IMR-90 (cell line): ENCODE measurements around the gene SPANXD. TPM values are rescaled to one million over a fixed set of nuclear protein-coding genes. Genes with fewer than 3 reads are reported as not detected.

Experiments
- ATAC-seq: fragments of 200-7000 bp; cut with Tn5 transposase; 2 replicates; pipeline ENCODE4 v1.9.1; 2020; ENCODE audit warnings: low read depth, mild to moderate bottlenecking, moderate library complexity
- BruUV-seq: library from RNA; stranded (reverse); fragments of 400-500 nt; replicated peaks from 2 replicates; lab custom pipeline; 2021; lab: Mats Ljungman, UMichigan
- CTCF ChIA-PET: fragments of 300-600 bp; formaldehyde crosslinking; extraction: SDS; loops from one replicate; lab custom pipeline; 2021; ENCODE audit warnings: antibody characterized with exemption; lab: Yijun Ruan, JAX
- POLR2A ChIA-PET: fragments of 300-600 bp; sonication (Branson Sonifier 250); formaldehyde crosslinking; loops from one replicate; lab custom pipeline; 2022; ENCODE audit warnings: antibody characterized with exemption; ENCODE audit not compliant: unreplicated experiment; lab: Charles Lee
- DNase-seq: peaks from one replicate; pipeline ENCODE4 v3.0.0; 2013
- H2AFZ ChIP-seq: replicated peaks from 2 replicates; pipeline ENCODE3; 2013; ENCODE audit warnings: low read length, mild to moderate bottlenecking; ENCODE audit not compliant: poor library complexity
- H2AK5ac ChIP-seq: 2 replicates; pipeline ENCODE4 v1.6.1; 2013; ENCODE audit warnings: low read depth, low read length, inconsistent platforms
- H2AK9ac ChIP-seq: replicated peaks from 2 replicates; pipeline ENCODE3; 2013; ENCODE audit warnings: mild to moderate bottlenecking, low read depth, low read length, moderate library complexity; ENCODE audit not compliant: poor library complexity
- H2BK120ac ChIP-seq: 2 replicates; pipeline ENCODE4 v1.6.1; 2013; ENCODE audit warnings: low read depth, low read length, inconsistent platforms
- H2BK15ac ChIP-seq: 3 replicates; pipeline ENCODE4 v1.6.1; 2013; ENCODE audit warnings: low read depth, low read length, inconsistent platforms
- H2BK20ac ChIP-seq: 2 replicates; pipeline ENCODE4 v1.6.1; 2013; ENCODE audit warnings: low read depth, mild to moderate bottlenecking, inconsistent platforms, low read length, moderate library complexity
- H2BK5ac ChIP-seq: 2 replicates; pipeline ENCODE4 v1.6.1; 2013; ENCODE audit warnings: mild to moderate bottlenecking, low read depth, low read length, inconsistent platforms; ENCODE audit not compliant: poor library complexity, severe bottlenecking
- H3K14ac ChIP-seq: replicated peaks from 2 replicates; pipeline ENCODE4 v1.6.1; 2013; ENCODE audit warnings: low read depth, low read length, inconsistent platforms
- H3K18ac ChIP-seq: 2 replicates; pipeline ENCODE4 v1.6.1; 2013; ENCODE audit warnings: low read depth, low read length, control low read depth
- H3K23ac ChIP-seq: 2 replicates; pipeline ENCODE4 v1.6.1; 2013; ENCODE audit warnings: low read depth, low read length, inconsistent platforms
- H3K27ac ChIP-seq: 2 replicates; pipeline ENCODE4 v1.5.1; 2013; ENCODE audit warnings: mild to moderate bottlenecking, control low read depth, low read length; ENCODE audit not compliant: insufficient read depth
- H3K27me3 ChIP-seq: 2 replicates; pipeline ENCODE4 v1.6.1; 2013; ENCODE audit warnings: low read length; ENCODE audit not compliant: control insufficient read depth, insufficient read depth
- H3K36me3 ChIP-seq: 2 replicates; pipeline ENCODE4 v1.6.1; 2013; ENCODE audit warnings: low read length, mixed read lengths; ENCODE audit not compliant: control insufficient read depth, insufficient read depth
- H3K4ac ChIP-seq: 2 replicates; pipeline ENCODE4 v1.6.1; 2013; ENCODE audit warnings: low read depth, low read length, inconsistent platforms
- H3K4me1 ChIP-seq: 2 replicates; pipeline ENCODE4 v1.6.1; 2013; ENCODE audit warnings: low read length, mixed read lengths; ENCODE audit not compliant: control insufficient read depth, insufficient read depth
- H3K4me2 ChIP-seq: 2 replicates; pipeline ENCODE4 v1.6.1; 2013; ENCODE audit warnings: low read depth, mild to moderate bottlenecking, control low read depth, low read length, moderate library complexity
- H3K4me3 ChIP-seq: 2 replicates; pipeline ENCODE4 v1.5.1; 2013; ENCODE audit warnings: low read depth, mild to moderate bottlenecking, control low read depth, low read length, moderate library complexity; ENCODE audit not compliant: insufficient read depth
- H3K56ac ChIP-seq: 2 replicates; pipeline ENCODE4 v1.6.1; 2013; ENCODE audit warnings: low read length, inconsistent platforms; ENCODE audit not compliant: insufficient read depth; ENCODE audit errors: extremely low read depth
- H3K79me1 ChIP-seq, 2 experiments: 2 replicates each; pipeline ENCODE4 v1.6.1; 2013; ENCODE audit warnings: low read length in 2 of 2, inconsistent platforms in 1 of 2, low read depth in 1 of 2
- H3K9ac ChIP-seq: 2 replicates; pipeline ENCODE4 v1.6.1; 2013; ENCODE audit warnings: low read depth, low read length, control low read depth
- H3K9me1 ChIP-seq: 2 replicates; pipeline ENCODE4 v1.6.1; 2013; ENCODE audit warnings: low read length, inconsistent platforms; ENCODE audit not compliant: insufficient read depth
- H3K9me3 ChIP-seq: 2 replicates; pipeline ENCODE4 v1.6.1; 2013; ENCODE audit warnings: low read length; ENCODE audit not compliant: control insufficient read depth, insufficient read depth
- H4K20me1 ChIP-seq: 2 replicates; pipeline ENCODE4 v1.6.1; 2013; ENCODE audit warnings: low read length, inconsistent platforms; ENCODE audit not compliant: insufficient read depth
- H4K5ac ChIP-seq: 2 replicates; pipeline ENCODE4 v1.6.1; 2013; ENCODE audit warnings: mild to moderate bottlenecking, low read depth, low read length, control low read depth
- H4K8ac ChIP-seq, 2 experiments: 2 replicates each; pipeline ENCODE4 v1.6.1; 2013; ENCODE audit warnings: low read depth in 2 of 2, low read length in 2 of 2, control low read depth in 1 of 2, inconsistent platforms in 1 of 2
- H4K91ac ChIP-seq: 2 replicates; pipeline ENCODE4 v1.6.1; 2013; ENCODE audit warnings: low read depth, low read length, inconsistent platforms; ENCODE audit not compliant: insufficient read depth
- BHLHE40 ChIP-seq: fragments of 150-350 bp; IDR thresholded peaks from 2 replicates; pipeline ENCODE4 v1.6.1; 2016; ENCODE audit warnings: mild to moderate bottlenecking, low read depth, low read length
- FOS ChIP-seq: fragments of 150-350 bp; IDR thresholded peaks from 2 replicates; pipeline ENCODE4 v1.6.1; 2016; ENCODE audit warnings: low read depth, low read length
- RAD21 ChIP-seq: IDR thresholded peaks from 2 replicates; pipeline ENCODE4 v1.6.1; 2012; ENCODE audit warnings: low read length, improper control_type of control experiment
- RCOR1 ChIP-seq: IDR thresholded peaks from 2 replicates; pipeline ENCODE4 v1.6.1; 2012; ENCODE audit warnings: mild to moderate bottlenecking, low read length, improper control_type of control experiment; ENCODE audit not compliant: insufficient replicate concordance
- WGBS, 2 experiments: methylation state at CpG; one replicate each; pipeline versions ENCODE4 v1.1.5 to v1.1.7; 2013; ENCODE audit warnings: missing lambda C conversion rate in 2 of 2; ENCODE audit not compliant: insufficient read length in 1 of 2; ENCODE audit errors: extremely low coverage in 2 of 2; 5-methylcytosine and 5-hydroxymethylcytosine counted together
- dilution Hi-C: fragments of 300-500 bp; cut with HindIII; formaldehyde crosslinking; loops from one replicate; pipeline ENCODE4 v1.14.3; 2018; ENCODE audit warnings: low sequenced_read_pairs; ENCODE audit not compliant: unreplicated experiment
- in situ Hi-C: fragments of 300-500 bp; cut with MboI; formaldehyde crosslinking; loops from 3 replicates; pipeline ENCODE4 v1.14.3; 2019; ENCODE audit warnings: low sequenced_read_pairs, inconsistent platforms, mixed read lengths
- intact Hi-C: fragments of 100-400 bp; cut with micrococcal nuclease; formaldehyde crosslinking; loops from 2 replicates; pipeline ENCODE4 v1.10.0; 2022
- polyA plus RNA-seq, 3 experiments: library from polyadenylated mRNA; depleted of rRNA; stranded (reverse); fragments of >200 nt; gene quantifications; 2 replicates each; pipeline ENCODE4 v1.2.3, GENCODE V29; 2012; ENCODE audit warnings: low replicate concordance in 1 of 3
- total RNA-seq: library from RNA; depleted of rRNA; stranded (reverse); fragments of >200 nt; gene quantifications from 2 replicates; pipeline ENCODE4 v1.2.3, GENCODE V29; 2012
- TF ChIP-seq, protein P1 (sequence below): fragments of 150-350 bp; IDR thresholded peaks from 2 replicates; pipeline ENCODE4 v1.6.1; 2017; ENCODE audit warnings: mild to moderate bottlenecking, antibody characterized with exemption, low read length, low read depth

SPANXD gene
- total and polyA plus RNA-seq, 2 of the 4 experiments (the other 2 are of a cell fraction) = not detected

DNA sequence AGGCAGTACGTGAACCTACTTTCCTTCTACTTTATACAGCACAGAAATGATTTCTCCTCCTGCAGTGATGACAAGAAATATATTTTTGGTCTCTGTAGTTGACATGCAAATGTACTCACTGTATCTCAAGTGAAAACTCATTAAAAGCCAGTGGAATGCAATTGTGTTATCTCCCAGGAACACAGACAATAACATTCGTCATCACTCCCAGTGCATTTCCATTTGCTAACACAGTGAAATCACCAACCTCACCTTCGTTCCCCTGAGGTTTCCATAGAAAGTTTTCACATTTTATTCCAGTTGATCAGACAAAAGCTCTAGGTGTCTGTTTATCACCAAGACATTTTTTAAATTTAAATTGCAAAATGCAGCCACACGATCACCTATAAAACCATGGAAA lies 2.5 kb upstream of the SPANXD start:
- no TSS peak for BruUV-seq
- no peak overlapping the region for H4K5ac ChIP-seq
- no peaks in the 10 kb centered on the region for H3K9me1 ChIP-seq
- ChIA-PET CTCF (no interaction called here), POLR2A (no interaction called here)
- no peak overlapping the region for H2BK20ac ChIP-seq
- 60% methylated on average over 1 of the region's 4 CpGs; no CpG with 5 or more reads in 1 of the 2 experiments for WGBS, 2 experiments
- intact Hi-C loops = no loop called here
- no peak overlapping the region for H3K18ac ChIP-seq
- no peaks in the 10 kb centered on the region for H3K4me1 ChIP-seq
- H2AK9ac ChIP-seq = no peak overlapping the region
- H3K4me3 ChIP-seq = no peak overlapping the region
- in situ Hi-C loops = no loop called here
- no peak overlapping the region for H3K27ac ChIP-seq
- no peak overlapping the region for H2BK15ac ChIP-seq
- H2BK120ac ChIP-seq = no peak overlapping the region
- dilution Hi-C loops = no loop called here
- no peak overlapping the region for H3K14ac ChIP-seq
- no peak for ATAC-seq
- no peak overlapping the region for H3K4ac ChIP-seq
- no peak overlapping the region for H3K9ac ChIP-seq
- H4K20me1 ChIP-seq = no peaks in the 10 kb centered on the region
- H3K4me2 ChIP-seq = no peak overlapping the region
- H4K91ac ChIP-seq = no peak overlapping the region
- no peak overlapping the region for H2BK5ac ChIP-seq
- DNase-seq = no peak
- H3K56ac ChIP-seq = no peak overlapping the region
- no peaks in the 10 kb centered on the region for H3K79me1 ChIP-seq
- H2AFZ ChIP-seq = no peak overlapping the region
- H3K23ac ChIP-seq = no peak overlapping the region
- no peaks in the 10 kb centered on the region for H3K27me3 ChIP-seq
- no peaks in the 10 kb centered on the region for H3K36me3 ChIP-seq
- no peak for TF ChIP-seq RAD21
- TF ChIP-seq BHLHE40 = no peak
- TF ChIP-seq, protein P1, sequence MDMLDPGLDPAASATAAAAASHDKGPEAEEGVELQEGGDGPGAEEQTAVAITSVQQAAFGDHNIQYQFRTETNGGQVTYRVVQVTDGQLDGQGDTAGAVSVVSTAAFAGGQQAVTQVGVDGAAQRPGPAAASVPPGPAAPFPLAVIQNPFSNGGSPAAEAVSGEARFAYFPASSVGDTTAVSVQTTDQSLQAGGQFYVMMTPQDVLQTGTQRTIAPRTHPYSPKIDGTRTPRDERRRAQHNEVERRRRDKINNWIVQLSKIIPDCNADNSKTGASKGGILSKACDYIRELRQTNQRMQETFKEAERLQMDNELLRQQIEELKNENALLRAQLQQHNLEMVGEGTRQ = no peak
- TF ChIP-seq RCOR1 = no peak
- no peak for TF ChIP-seq FOS
- H2AK5ac ChIP-seq = no peak overlapping the region
- no peaks in the 10 kb centered on the region for H3K9me3 ChIP-seq
- no peak overlapping the region for H4K8ac ChIP-seq
